DMS53 treated with DMSO at 0.1 percent for 48 hours (cell line): ENCODE data around the gene ANKRD55.
"Not testable (repeated sequence)": the region's sequence is repeated elsewhere in the genome, so short reads cannot be mapped to it uniquely, and the experiment has no call there.

ENCODE experiments used
- DNase-seq: peaks from one replicate; lab custom pipeline; 2025; ENCODE audit not compliant: unreplicated experiment; lab: John Stamatoyannopoulos, UW

Gene ANKRD55

DNA sequence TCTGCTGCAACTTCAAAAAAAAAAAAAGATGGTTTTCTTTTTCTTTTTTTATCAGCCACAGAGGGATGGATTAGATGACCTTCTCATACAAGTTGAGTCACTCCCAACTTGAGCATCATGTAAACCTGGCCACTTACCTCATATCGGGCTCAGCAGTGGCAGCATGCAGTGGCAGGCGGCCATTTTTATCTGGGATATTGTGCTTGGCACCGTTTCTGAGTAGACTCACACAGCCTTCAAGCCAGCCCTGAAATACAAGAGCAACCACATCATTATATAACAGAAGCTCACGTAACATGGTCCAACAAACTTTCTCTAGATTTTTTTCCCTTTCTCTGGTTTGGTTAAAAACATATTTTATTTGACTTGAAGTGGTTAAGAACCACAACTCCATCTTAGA lies 62.6 kb downstream of the ANKRD55 start:
- no peak for DNase-seq

DNA sequence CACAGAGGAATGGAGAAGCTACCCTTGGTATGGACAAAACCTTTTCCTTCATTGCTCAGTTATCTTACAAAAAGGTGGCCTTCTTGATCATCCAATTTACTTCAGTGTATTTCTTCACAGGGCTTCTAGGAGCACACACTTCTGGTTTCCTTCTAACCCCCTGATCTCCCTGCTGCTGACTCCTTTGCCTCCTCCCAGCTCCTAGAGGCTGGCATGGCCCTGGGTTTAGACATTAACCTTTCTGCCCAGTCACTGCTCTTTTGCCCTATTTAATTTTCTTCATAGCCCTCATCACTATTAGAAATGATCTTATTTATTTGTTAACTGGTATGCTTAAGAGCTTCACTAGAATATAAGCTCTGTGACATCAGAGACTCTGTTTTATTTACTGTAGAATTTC lies 63.2 kb downstream of the ANKRD55 start:
- no peak for DNase-seq

DNA sequence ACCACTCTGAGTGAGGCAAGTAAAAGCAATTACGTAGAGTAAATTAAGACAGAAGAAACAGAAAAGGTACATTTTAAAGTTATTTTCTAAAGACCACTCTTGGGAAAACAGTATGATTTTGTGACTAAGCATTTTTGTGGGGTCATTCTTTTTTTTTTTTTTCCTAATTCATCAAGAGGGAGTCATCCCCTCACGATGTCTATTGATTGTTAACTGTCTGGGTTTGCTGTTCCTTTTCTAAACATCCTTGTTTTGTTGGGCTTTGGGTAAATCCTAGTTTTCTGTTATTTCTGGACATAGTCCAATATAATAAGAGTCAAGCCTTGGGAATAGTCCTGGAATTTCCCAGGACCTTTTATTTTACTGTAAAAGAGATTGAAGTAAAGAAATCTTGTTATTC lies 63.8 kb downstream of the ANKRD55 start:
- no peak for DNase-seq

DNA sequence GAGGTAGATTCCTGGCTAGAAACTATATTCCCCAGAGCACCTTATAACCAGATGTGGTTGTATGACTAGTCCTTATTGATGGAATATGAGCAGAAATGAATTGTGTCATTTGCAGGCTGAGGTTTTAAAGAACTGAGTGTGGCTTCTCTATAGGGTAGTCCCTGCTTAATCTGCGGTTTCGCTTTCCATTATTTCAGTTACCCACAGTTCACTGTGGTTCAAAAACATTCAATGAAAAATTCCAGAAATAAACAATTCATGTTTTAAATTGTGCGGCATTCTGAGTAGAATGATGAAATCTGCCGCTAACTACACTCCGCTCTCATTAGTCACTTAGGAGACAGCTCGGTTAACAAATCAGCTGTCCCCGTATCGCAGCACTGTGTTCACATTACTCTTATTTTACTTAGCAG lies 65.1 kb downstream of the ANKRD55 start:
- no peak for DNase-seq

DNA sequence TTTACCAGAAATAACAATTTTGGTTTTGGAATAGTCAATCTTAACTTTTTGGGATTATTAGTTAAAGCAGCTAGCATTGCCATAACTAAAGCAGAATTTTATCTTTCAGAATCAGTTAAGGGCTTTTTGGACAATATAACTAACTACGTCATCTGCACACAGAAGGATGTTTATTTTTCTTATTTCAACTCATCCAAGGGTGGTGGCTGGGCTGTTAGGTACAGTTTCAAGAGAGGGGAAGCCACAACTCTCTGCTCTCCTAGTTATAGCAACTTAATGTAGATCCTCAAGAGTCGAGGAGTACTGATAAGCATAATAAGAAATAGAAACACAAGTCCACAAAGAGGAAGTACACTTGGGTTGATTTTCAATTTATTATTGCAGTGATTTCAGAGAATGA lies 65.6 kb downstream of the ANKRD55 start:
- peak; percentile 10 for DNase-seq

DNA sequence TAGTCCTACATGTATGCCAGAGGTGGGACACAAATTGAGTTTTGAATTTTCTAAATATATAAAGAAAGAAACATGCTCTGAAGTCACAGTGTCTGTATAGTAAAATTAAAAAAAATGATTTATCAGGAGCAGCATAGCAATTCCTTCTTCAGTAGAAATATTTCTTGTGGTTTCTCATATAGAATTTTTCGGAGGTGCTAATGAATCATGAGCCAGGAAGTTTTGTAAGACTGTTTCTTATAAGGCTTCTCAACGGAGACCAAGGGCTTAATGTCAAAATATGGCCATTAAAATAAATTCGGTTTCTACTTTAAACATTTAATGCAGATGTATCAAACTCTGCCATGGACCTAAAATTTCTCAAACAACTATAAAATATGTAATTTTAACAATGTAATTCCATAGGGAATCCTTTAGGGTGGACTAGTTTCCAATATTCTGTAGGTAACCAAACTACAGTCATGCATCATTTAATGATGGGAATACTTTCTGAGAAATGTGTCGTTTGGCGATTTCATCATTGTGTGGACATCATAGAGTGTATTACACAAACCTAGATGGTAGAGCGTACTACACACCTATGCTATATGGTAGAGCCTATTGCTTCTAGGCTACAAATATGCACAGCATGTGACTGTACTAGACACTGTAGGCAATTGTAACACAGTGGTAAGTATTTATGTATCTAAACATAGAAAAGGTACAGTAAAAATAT lies 66.3 kb downstream of the ANKRD55 start:
- no peak for DNase-seq

DNA sequence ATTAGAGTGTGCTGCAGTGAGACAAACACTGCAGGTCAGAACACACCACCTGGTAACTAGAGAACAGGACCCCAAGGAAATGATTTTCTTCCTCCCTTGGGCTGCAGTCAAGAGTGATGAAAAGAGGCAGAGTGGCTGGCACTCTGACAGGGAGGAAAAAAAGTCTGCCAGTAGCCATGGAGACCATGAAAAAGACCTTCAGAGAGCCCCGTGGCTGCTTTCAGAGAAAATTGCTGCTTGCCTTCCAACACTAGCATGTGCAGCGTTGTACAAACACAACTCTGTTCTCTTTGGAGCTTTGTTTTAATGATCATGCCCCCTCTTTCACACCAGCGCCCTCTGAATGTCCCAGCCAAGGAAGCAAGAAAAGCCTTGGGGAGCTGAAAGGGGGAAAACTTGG lies 68.8 kb downstream of the ANKRD55 start:
- DNase-seq, result no peak

DNA sequence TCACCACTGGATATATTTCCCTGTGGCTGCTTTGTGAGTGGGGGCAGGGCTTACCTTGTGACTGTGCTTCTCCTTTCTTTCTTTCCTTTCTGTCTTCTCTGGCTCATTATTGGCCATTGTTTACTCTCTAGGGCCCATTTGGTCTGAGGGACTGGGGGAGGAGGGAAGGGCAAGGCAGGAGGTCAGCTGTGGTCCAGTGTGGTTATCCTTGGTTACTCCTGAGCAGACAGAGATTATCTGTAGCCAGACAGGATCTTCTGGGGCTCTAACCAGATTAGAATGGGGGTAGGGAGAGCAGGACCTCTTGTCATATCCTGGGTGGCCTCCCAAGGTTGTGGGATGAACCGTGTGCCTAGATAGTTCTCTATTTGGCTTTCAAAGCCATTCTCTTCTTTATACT lies 71.2 kb downstream of the ANKRD55 start:
- no peak for DNase-seq

DNA sequence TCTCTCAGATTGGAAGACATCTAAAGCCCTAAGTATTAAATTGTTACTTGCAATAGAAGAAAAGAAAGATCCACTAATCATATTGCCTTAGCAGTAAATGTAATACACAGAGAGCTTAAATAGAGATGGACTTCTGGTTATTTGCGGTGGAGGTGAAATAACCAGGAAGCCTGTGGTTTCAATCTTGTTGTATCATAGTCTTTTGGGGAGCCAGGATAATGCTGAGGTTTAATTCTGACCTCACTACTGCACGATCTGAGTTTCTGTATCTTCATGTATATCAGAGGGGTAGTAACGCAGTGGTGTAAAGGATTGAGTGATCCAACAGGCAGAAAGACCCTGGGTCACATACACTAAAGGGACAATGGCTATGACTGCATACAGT lies 71.7 kb downstream of the ANKRD55 start:
- DNase-seq, result no peak

DNA sequence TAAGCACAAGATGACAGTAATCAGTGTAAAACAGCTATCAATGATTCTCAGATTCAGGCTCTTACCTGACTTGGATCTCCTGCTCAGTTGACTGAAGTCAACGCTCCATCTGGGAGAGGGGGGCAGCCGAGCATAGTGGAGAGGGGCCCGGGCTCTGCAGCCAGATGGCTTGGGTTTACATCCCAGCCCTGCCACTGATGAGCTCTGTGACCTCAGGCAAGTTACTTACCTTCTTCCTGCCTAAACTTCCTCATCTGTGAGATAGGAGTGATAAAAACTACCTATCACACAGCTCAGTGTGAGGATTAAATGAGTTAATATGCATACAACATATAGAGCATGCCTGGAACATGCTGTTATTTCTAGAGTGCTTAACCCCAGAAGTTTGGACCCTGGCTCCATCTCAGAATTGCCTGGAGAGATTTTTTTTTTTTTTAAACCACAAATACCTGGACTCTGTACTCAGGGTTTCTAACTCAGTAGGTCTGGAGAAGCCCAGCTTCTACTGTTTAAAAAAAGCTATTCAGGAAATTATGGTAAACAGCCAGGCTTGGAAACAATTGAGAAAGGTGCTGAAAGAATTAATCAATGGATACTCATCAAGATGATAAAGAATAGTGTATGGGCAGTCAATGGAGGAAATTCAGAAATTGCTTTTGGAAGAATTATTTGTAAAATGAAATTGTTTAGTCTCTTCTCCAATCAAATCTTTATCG lies 72.2 kb downstream of the ANKRD55 start:
- no peak for DNase-seq

DNA sequence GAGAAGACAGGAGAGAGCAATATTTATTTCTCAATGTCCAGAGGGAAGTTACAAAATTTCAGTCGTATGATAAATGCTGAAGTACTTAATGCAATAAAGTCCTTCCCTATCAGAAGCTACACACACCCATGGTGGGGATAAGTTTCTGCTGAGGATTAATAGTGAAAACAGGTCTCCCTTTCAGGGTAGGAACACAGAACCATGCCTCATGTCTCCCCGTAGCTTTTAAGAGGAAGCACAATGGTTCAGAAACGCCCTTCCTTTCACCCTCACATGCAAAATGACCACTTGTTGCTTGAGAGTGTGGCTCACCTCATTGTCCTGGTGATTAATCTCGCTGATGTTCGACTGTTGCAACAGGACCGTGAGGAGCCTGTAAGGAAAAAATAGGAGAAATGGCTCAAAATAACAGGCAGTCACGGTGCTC lies 73.6 kb downstream of the ANKRD55 start:
- DNase-seq, result no peak

DNA sequence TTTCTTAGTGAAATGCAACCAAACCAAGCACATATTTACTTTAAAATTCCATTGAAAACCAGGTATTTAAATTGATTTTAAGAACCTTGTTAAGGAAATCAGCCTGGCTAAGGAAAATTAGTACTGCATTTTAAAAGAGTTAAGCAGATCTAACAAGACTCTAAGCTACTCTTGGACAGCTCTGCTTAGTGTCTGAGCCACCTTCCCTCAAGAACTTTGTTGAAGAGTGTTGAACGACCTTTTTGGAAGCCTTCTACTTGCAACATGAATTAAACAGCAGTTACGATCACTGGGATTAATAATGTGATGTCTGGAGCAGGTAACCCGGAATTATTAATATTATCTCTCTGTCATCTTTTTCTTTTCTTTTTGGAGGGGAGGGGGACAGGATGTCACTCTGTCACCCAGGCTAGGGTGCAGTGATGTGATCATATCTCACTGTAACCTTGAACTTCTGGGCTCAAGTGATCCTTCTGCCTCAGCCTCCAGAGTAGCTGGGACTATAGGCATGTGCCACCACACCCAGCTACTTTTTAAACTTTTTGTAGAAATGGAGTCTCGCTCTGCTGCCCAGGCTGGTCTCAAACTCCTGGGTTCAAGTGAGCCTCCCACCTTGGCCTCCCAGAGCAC lies 74.7 kb downstream of the ANKRD55 start:
- DNase-seq, result no peak

DNA sequence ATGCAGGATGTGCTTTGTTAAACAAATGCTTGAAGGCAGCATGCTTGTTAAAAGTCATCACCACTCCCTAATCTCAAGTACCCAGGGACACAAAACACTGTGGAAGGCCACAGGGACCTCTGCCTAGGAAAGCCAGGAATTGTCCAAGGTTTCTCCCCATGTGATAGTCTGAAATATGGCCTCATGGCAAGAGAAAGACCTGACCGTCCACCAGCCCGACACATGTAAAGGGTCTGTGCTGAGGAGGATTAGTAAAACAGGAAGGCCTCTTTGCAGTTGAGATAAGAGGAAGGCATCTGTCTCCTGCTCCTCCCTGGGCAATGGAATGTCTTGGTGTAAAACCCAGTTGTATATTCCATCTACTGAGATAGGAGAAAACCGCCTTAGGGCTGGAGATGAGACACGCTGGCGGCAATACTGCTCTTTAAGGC lies 75.9 kb downstream of the ANKRD55 start:
- DNase-seq, result not testable (repeated sequence)

DNA sequence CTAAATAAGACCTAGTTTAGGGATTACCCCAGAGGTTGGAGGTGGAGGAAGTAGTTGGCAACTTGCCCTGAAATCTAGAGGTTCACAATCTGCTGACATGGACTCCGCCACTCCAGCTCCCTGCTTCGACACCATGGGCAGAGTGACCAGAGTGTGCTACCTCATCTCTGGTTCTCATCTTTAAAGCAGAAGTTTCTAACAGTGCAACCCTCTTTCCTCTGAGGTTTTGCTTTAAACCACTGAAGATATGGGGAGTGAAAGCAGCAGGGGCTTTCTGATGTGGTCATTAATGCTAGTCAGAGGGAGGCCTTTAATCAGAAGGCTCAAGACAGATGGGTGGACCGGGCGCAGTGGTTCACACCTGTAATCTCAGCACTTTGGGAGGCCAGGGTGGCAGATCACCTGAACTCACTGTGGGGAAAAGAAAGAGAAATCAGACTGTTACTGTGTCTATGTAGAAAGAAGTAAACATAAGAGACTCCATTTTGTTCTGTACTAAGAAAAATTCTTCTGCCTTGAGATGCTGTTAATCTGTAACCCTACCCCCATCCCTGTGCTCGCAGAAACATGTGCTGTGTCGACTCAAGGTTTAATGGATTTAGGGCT lies 76.4 kb downstream of the ANKRD55 start:
- DNase-seq, result not testable (repeated sequence)

DNA sequence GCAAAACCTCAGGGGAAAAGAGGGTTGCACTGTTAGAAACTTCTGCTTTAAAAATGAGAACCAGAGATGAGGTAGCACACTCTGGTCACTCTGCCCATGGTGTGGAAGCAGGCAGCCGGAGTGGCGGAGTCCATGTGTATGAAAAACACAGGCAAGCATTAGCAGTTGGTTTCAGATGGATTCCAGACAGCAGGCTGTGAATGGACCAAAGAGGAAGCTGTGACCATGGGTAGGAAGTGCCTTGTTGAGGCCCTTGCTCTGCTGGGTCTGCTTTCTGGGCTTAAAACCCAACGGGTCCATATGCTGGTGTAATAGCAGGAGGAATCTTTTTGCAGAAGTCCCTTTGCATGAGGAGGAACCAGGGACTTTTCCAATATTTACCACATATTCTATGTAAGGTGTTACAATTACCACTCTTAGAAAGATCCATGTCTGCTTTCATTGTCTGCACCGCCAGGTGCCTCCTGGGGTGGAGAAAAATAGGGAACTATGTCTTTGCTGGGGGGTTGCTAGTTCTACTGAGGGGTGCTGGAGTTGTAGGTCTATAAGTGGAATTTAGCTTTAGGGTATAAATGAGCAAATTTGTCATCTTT lies 77.0 kb downstream of the ANKRD55 start:
- no peak for DNase-seq

DNA sequence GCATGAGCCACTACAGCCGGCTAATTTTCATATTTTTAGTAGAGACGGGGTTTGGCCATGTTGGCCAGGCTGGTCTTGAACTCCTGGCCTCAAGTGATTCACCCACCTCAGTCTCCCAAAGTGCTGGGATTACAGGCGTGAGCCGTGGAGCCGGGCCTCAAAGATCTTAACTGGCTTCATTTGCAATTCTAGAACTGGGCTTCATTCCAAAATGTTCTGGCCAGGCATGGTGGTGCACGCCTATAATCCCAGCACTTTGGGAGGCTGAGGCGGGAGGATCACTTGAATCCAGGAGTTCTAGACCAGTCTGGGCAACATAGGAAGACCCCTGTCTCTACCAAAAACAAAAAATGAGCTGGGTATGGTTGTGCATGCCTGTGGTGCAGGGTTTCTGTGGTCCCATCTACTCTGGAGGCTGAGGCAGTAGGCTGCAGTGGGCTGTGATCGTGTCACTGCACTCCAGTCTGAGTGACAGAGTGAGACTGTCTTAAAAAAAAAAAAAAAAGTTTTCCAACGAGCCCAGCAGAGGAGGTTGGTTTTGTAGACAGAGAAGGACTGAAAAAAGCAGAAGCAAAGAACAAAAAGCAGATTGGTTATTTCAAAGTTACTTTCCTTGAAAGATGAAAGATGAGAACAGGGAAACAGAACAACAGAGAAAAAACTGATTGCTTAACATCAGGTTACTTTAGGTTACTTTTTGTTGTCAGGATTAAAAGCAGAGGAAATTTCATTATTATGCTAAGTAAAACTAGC lies 78.2 kb downstream of the ANKRD55 start:
- no peak for DNase-seq

DNA sequence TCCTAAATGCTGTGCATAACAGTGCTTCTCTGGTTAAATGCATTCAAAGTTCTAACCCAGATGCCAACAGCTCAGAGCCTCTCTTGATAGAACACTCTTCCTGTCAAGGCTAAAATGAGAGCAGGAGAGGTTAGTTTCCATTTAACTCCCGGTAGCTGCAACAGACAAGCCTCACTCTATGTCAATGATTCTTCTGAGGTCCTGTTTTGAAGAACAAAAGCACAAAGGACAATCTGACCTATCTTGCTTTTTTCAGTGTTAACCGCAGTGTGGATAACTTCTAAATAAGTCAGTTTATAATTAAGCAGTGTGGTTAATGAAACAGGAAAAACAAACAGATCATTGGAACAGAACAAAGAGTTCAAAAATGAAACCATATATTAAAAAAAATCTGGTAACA lies 80.7 kb downstream of the ANKRD55 start:
- peak; percentile 37 for DNase-seq

DNA sequence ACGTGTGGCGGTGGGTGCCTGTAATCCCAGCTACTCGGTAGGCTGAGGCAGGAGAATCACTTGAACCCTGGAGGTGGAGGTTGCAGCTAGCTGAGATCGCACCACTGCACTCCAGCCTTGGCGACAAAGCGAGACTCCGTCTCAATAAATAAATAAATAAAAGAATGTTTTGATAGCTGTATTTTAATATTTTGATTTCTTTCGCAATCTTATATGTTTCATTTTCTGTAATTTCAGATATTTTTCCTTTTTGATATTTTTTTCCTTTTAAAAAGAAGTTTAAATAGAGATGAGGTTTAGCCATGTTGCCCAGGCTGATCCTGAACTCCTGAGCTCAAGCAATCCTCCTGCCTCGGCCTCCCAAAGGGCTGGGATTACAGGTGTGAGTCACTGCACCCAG lies 82.4 kb downstream of the ANKRD55 start:
- DNase-seq, result not testable (repeated sequence)

DNA sequence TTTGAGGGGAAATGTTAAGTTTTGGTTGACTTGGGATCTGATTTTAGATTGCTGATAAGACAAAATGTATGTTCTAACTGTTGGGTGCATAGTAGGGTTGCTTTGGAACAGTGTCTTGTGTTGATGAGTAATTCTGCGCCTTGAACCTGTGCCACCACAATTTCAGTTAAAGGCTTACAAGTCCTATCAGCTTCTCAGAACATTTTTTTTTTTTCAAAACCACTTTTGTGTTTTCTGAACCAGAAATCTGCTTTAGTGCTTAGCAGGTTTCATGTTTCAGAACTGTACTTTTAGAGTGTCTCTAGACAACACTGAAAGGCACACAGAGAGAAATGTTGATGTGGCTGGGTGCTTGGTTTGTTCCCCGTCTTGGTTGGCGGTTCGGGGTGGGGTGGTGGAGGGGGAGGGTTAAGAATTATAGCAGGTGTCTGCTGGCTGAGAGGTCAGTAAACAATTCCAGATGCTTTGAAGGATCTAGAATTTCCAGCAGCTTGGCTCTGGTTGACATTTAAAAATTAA lies 84.6 kb downstream of the ANKRD55 start:
- DNase-seq, result peak; percentile 89

DNA sequence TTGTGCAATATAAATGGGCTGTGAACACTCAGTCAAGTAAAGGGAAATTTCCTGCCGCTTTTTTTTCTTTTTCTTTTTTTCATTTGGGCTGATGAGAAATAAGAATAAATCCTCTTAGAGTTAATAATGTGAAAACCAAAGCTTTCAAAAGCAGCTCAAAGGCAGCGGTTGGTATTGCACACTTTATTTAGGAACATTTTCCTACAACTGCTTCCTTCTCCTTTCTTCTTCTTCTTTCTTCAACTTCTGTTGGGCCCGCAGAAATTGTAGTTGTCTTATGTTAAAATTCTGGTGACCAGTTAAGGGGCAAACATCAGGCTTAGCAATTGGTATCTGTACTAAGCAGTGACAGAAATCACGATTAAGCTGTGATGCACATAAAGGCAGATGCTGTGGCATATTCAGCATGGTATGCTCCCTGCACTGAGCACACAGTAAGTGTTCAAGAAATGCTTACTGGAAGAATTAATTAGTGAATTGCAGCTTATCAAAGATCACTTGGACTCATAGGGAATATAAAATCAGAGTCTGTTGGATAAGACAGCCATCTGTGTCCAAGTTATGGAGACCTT lies 85.4 kb downstream of the ANKRD55 start:
- DNase-seq, result no peak
